ENCODE measurements around the gene SMIM24.

Gene SMIM24

GRCh38 chr19:3504735-3505134 lies 24.4 kb upstream of the SMIM24 start:
- Histone ChIP-seq H3K4me2 (ENCODE audit: low read depth, low read length, poor library complexity, severe bottlenecking) (peak overlapping the region; percentile 62), H3K9me3 (ENCODE audit: insufficient read depth, low read length) (no peaks in the 10 kb centered on the region), H4K20me1 (ENCODE audit: low read depth, low read length) (no peaks in the 10 kb centered on the region), H3F3A (ENCODE audit: insufficient read depth) (no peaks in the 10 kb centered on the region; the same call in 1 of the 2 replicates), H3K4me3 (ENCODE audit: insufficient read depth, low read length, poor library complexity, severe bottlenecking) (no peak overlapping the region), H3K9ac (ENCODE audit: low read length) (peak overlapping the region; percentile 75; the same call in 1 of the 2 replicates), H3K36me3 (ENCODE audit: low read length) (no peaks in the 10 kb centered on the region), H3K79me2 (ENCODE audit: insufficient read depth, low read length) (peaks cover 42% of the 10 kb centered on the region), H3K27ac (ENCODE audit: low read depth, low read length) (no peak overlapping the region), H2AFZ (ENCODE audit: low read depth, low read length, severe bottlenecking) (no peak overlapping the region), H3K27me3 (ENCODE audit: low read length) (no peaks in the 10 kb centered on the region), H3K9me2 (replicated peaks; ENCODE audit: insufficient read depth, low read length) (no peaks in the 10 kb centered on the region)
- TF ChIP-seq EZH2phosphoT487 (conservative IDR thresholded peaks at IDR 0.05; ENCODE audit: low read length) (no peak), CTCF (IDR thresholded peaks at IDR 0.05; ENCODE audit: insufficient read depth, low read length, poor library complexity, severe bottlenecking) (no peak)

- Histone ChIP-seq H3K9me2 (replicated peaks; ENCODE audit: insufficient read depth, low read length) (no peaks in the 10 kb centered on the region), H3K27ac (ENCODE audit: low read depth, low read length) (no peak overlapping the region), H3K36me3 (ENCODE audit: low read length) (no peaks in the 10 kb centered on the region), H3K27me3 (ENCODE audit: low read length) (no peaks in the 10 kb centered on the region), H3K9me3 (ENCODE audit: insufficient read depth, low read length) (no peaks in the 10 kb centered on the region), H3K4me2 (ENCODE audit: low read depth, low read length, poor library complexity, severe bottlenecking) (no peak overlapping the region), H3K9ac (ENCODE audit: low read length) (no peak overlapping the region), H3K79me2 (ENCODE audit: insufficient read depth, low read length) (peaks cover 38% of the 10 kb centered on the region), H4K20me1 (ENCODE audit: low read depth, low read length) (no peaks in the 10 kb centered on the region), H3F3A (ENCODE audit: insufficient read depth) (no peaks in the 10 kb centered on the region; the same call in 1 of the 2 replicates), H3K4me3 (ENCODE audit: insufficient read depth, low read length, poor library complexity, severe bottlenecking) (no peak overlapping the region), H2AFZ (ENCODE audit: low read depth, low read length, severe bottlenecking) (no peak overlapping the region)
- no peak for TF ChIP-seq CTCF (IDR thresholded peaks at IDR 0.05; ENCODE audit: insufficient read depth, low read length, poor library complexity, severe bottlenecking)
- TF ChIP-seq EZH2phosphoT487 (conservative IDR thresholded peaks at IDR 0.05; ENCODE audit: low read length): no peak
These were observed 22.8 kb upstream of the SMIM24 start for GRCh38 chr19:3503036-3503572.

GRCh38 chr19:3501780-3502179 lies 21.5 kb upstream of the SMIM24 start:
- no peak overlapping the region for H2AFZ ChIP-seq (ENCODE audit: low read depth, low read length, severe bottlenecking)
- no peak for TF ChIP-seq EZH2phosphoT487 (conservative IDR thresholded peaks at IDR 0.05; ENCODE audit: low read length)
- no peak for TF ChIP-seq CTCF (IDR thresholded peaks at IDR 0.05; ENCODE audit: insufficient read depth, low read length, poor library complexity, severe bottlenecking)
- no peak overlapping the region for H3K9ac ChIP-seq (ENCODE audit: low read length)
- H3K9me3 ChIP-seq (ENCODE audit: insufficient read depth, low read length): no peaks in the 10 kb centered on the region
- H4K20me1 ChIP-seq (ENCODE audit: low read depth, low read length): no peaks in the 10 kb centered on the region
- no peaks in the 10 kb centered on the region for H3K36me3 ChIP-seq (ENCODE audit: low read length)
- H3K27me3 ChIP-seq (ENCODE audit: low read length): no peaks in the 10 kb centered on the region
- H3K4me2 ChIP-seq (ENCODE audit: low read depth, low read length, poor library complexity, severe bottlenecking): no peak overlapping the region
- H3K4me3 ChIP-seq (ENCODE audit: insufficient read depth, low read length, poor library complexity, severe bottlenecking): no peak overlapping the region
- no peaks in the 10 kb centered on the region; the same call in 1 of the 2 replicates for H3F3A ChIP-seq (ENCODE audit: insufficient read depth)
- peaks cover 36% of the 10 kb centered on the region for H3K79me2 ChIP-seq (ENCODE audit: insufficient read depth, low read length)
- H3K27ac ChIP-seq (ENCODE audit: low read depth, low read length): no peak overlapping the region
- H3K9me2 ChIP-seq (replicated peaks; ENCODE audit: insufficient read depth, low read length): no peaks in the 10 kb centered on the region

Measured in SU-DHL-6 (cell line).